Neural cell (in vitro differentiated cells): ENCODE results near the gene PCDHB6.

Source experiments
- CTCF ChIP-seq: fragments of 450-650 bp; IDR thresholded peaks from 2 replicates; pipeline ENCODE4 v1.5.1; 2014; ENCODE audit warnings: antibody characterized with exemption, mild to moderate bottlenecking, moderate library complexity; ENCODE audit not compliant: poor library complexity, severe bottlenecking
- EP300 ChIP-seq: fragments of 450-650 bp; conservative IDR thresholded peaks from 2 replicates; pipeline ENCODE4 v1.6.1; 2014; ENCODE audit warnings: antibody characterized with exemption, mild to moderate bottlenecking, moderate library complexity; ENCODE audit not compliant: poor library complexity, severe bottlenecking
- EZH2 ChIP-seq: fragments of 200-600, 300-800 bp; shearing (Covaris generic), sonication (generic); IDR thresholded peaks from 2 replicates; pipeline ENCODE4 v1.6.1; 2014; ENCODE audit warnings: antibody characterized with exemption, low read length, borderline replicate concordance, mild to moderate bottlenecking; ENCODE audit not compliant: insufficient read depth, poor library complexity, severe bottlenecking
- MXI1 ChIP-seq: fragments of 450-650 bp; conservative IDR thresholded peaks from 2 replicates; pipeline ENCODE4 v1.6.1; 2014; ENCODE audit warnings: antibody characterized with exemption, mild to moderate bottlenecking; ENCODE audit not compliant: poor library complexity, severe bottlenecking
- POLR2AphosphoS5 ChIP-seq: IDR thresholded peaks from 2 replicates; pipeline ENCODE4 v1.6.1; 2012
- RAD21 ChIP-seq: fragments of 450-650 bp; conservative IDR thresholded peaks from 2 replicates; pipeline ENCODE4 v1.6.1; 2014; ENCODE audit warnings: antibody characterized with exemption, mild to moderate bottlenecking, moderate library complexity
- SMC3 ChIP-seq: fragments of 450-650 bp; conservative IDR thresholded peaks from 2 replicates; pipeline ENCODE4 v1.6.1; 2014; ENCODE audit warnings: antibody characterized with exemption, mild to moderate bottlenecking, moderate library complexity; ENCODE audit not compliant: poor library complexity
- TAF1 ChIP-seq: IDR thresholded peaks from 2 replicates; pipeline ENCODE4 v1.6.1; 2012; ENCODE audit warnings: low read depth
- TF ChIP-seq, protein P1 (sequence below): IDR thresholded peaks from 2 replicates; pipeline ENCODE4 v1.6.1; 2012; ENCODE audit warnings: borderline replicate concordance

DNA sequence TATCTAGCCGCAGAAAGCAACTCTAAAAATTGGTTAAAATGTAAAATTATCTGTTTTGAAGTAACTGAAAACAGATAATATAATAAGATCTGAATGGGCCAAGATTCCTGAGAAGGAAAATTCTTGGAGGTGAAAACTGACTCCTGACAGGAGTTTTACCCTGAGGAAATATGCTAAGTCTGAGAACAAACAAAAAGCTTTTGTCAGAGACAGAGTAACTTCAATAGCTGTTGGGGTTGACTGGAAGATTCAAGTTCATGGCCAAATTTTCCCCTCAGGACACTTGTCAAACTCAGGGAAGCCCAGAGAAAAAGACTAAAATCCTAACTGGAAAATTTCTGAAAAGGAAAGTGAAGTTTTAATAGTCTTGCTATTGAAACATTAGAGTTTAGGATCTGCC is 22.6 kb upstream of the PCDHB6 start:
- no peak for TF ChIP-seq POLR2AphosphoS5
- TF ChIP-seq CTCF = no peak
- no peak for TF ChIP-seq EP300
- TF ChIP-seq, protein P1, sequence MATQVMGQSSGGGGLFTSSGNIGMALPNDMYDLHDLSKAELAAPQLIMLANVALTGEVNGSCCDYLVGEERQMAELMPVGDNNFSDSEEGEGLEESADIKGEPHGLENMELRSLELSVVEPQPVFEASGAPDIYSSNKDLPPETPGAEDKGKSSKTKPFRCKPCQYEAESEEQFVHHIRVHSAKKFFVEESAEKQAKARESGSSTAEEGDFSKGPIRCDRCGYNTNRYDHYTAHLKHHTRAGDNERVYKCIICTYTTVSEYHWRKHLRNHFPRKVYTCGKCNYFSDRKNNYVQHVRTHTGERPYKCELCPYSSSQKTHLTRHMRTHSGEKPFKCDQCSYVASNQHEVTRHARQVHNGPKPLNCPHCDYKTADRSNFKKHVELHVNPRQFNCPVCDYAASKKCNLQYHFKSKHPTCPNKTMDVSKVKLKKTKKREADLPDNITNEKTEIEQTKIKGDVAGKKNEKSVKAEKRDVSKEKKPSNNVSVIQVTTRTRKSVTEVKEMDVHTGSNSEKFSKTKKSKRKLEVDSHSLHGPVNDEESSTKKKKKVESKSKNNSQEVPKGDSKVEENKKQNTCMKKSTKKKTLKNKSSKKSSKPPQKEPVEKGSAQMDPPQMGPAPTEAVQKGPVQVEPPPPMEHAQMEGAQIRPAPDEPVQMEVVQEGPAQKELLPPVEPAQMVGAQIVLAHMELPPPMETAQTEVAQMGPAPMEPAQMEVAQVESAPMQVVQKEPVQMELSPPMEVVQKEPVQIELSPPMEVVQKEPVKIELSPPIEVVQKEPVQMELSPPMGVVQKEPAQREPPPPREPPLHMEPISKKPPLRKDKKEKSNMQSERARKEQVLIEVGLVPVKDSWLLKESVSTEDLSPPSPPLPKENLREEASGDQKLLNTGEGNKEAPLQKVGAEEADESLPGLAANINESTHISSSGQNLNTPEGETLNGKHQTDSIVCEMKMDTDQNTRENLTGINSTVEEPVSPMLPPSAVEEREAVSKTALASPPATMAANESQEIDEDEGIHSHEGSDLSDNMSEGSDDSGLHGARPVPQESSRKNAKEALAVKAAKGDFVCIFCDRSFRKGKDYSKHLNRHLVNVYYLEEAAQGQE = no peak
- TF ChIP-seq EZH2 = no peak
- no peak for TF ChIP-seq TAF1
- TF ChIP-seq RAD21 = no peak
- no peak for TF ChIP-seq SMC3
- TF ChIP-seq MXI1 = no peak
